Measurements from ENCODE around the gene SLCO2B1.

DNA sequence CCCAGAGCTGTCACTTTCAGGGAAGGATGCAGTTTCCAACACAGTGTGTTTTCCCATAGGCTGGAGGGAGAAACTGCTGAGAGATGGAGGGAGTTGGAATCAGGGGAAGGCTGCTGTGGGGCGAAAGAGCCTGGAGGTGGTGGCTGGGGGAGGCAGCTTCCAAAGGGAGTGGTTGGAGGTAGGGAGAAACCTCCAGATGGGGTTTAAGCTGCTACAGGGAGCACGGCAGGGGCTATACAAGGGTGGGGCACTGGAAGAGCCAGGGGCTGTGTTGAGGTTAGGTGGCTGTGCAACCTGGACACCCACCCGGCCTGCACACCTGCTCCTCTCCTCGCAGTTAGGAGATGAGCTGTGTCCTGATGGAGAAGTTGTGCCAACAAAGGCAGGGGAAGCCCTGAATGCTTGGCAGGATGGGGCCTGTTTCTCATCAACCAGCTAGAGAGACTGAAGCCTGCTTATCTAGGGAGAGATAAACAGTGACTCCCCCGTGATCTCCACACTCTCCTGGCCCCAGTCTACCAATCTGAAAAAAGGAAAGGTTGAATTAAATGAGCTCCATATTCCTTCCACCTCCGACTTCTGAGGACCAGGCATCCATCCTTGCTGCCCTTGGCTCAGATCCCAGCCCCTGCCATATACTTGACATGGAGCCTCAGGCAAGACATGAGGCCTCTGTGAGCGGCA, 3.6 kb upstream of the SLCO2B1 start:
- TF ChIP-seq, protein P1, sequence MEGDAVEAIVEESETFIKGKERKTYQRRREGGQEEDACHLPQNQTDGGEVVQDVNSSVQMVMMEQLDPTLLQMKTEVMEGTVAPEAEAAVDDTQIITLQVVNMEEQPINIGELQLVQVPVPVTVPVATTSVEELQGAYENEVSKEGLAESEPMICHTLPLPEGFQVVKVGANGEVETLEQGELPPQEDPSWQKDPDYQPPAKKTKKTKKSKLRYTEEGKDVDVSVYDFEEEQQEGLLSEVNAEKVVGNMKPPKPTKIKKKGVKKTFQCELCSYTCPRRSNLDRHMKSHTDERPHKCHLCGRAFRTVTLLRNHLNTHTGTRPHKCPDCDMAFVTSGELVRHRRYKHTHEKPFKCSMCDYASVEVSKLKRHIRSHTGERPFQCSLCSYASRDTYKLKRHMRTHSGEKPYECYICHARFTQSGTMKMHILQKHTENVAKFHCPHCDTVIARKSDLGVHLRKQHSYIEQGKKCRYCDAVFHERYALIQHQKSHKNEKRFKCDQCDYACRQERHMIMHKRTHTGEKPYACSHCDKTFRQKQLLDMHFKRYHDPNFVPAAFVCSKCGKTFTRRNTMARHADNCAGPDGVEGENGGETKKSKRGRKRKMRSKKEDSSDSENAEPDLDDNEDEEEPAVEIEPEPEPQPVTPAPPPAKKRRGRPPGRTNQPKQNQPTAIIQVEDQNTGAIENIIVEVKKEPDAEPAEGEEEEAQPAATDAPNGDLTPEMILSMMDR (IDR thresholded peaks at IDR 0.05) = no peak
- no peak for TF ChIP-seq EP300 (IDR thresholded peaks at IDR 0.05)

Data from upper lobe of left lung (tissue), 4 donors.